Mesendoderm (in vitro differentiated cells): ENCODE results near the gene PIK3R4.

Experiments
- DNase-seq: peaks from one replicate; pipeline ENCODE4 v3.0.0; 2013
- H2AK5ac ChIP-seq: 2 replicates; pipeline ENCODE4 v1.6.1; 2013; ENCODE audit warnings: low read length, inconsistent platforms
- H2BK120ac ChIP-seq: 2 replicates; pipeline ENCODE4 v1.6.1; 2013; ENCODE audit warnings: low read depth, mild to moderate bottlenecking, low read length, moderate library complexity, mixed read lengths
- H2BK15ac ChIP-seq: replicated peaks from 2 replicates; pipeline ENCODE4 v1.6.1; 2013; ENCODE audit warnings: low read depth, mild to moderate bottlenecking, moderate library complexity
- H2BK5ac ChIP-seq: 2 replicates; pipeline ENCODE4 v1.6.1; 2013; ENCODE audit warnings: low read length, inconsistent platforms
- H3K18ac ChIP-seq: 2 replicates; pipeline ENCODE4 v1.6.1; 2013; ENCODE audit warnings: mild to moderate bottlenecking, low read length, mixed read lengths
- H3K23ac ChIP-seq: one replicate; pipeline ENCODE4 v1.6.1; 2013; ENCODE audit warnings: low read length
- H3K27ac ChIP-seq: 2 replicates; pipeline ENCODE4 v1.5.1; 2013; ENCODE audit warnings: low read depth, mild to moderate bottlenecking, inconsistent platforms, low read length, moderate library complexity
- H3K27me3 ChIP-seq: 2 replicates; pipeline ENCODE4 v1.6.1; 2013; ENCODE audit warnings: low read length, control low read depth, mild to moderate bottlenecking, inconsistent platforms; ENCODE audit not compliant: insufficient read depth, poor library complexity
- H3K36me3 ChIP-seq: 2 replicates; pipeline ENCODE4 v1.6.1; 2013; ENCODE audit warnings: low read length, inconsistent platforms; ENCODE audit not compliant: control insufficient read depth, insufficient read depth
- H3K4ac ChIP-seq: one replicate; pipeline ENCODE4 v1.6.1; 2013; ENCODE audit warnings: low read depth, mild to moderate bottlenecking, low read length, moderate library complexity
- H3K4me1 ChIP-seq: 2 replicates; pipeline ENCODE4 v1.6.1; 2013; ENCODE audit warnings: low read depth, low read length, inconsistent platforms; ENCODE audit not compliant: control insufficient read depth
- H3K4me2 ChIP-seq: 2 replicates; pipeline ENCODE4 v1.6.1; 2013; ENCODE audit warnings: low read length
- H3K4me3 ChIP-seq: 2 replicates; pipeline ENCODE4 v1.5.1; 2013; ENCODE audit warnings: mild to moderate bottlenecking, low read length
- H3K56ac ChIP-seq: one replicate; pipeline ENCODE4 v1.6.1; 2013; ENCODE audit warnings: low read length
- H3K79me1 ChIP-seq: 2 replicates; pipeline ENCODE4 v1.6.1; 2013; ENCODE audit warnings: low read length, inconsistent platforms
- H3K79me2 ChIP-seq: 2 replicates; pipeline ENCODE4 v1.6.1; 2013; ENCODE audit warnings: mild to moderate bottlenecking, low read length; ENCODE audit not compliant: control insufficient read depth, insufficient read depth
- H3K9ac ChIP-seq: 2 replicates; pipeline ENCODE4 v1.6.1; 2013; ENCODE audit warnings: low read length, inconsistent platforms
- H4K5ac ChIP-seq: one replicate; pipeline ENCODE4 v1.6.1; 2013; ENCODE audit warnings: low read length
- H4K8ac ChIP-seq: one replicate; pipeline ENCODE4 v1.6.1; 2013; ENCODE audit warnings: low read depth, mild to moderate bottlenecking, control low read depth, low read length, moderate library complexity
- WGBS: extraction: QIAGEN DNeasy Blood & Tissue Kit; methylation state at CpG from one replicate; pipeline ENCODE4 v1.1.7; 2013; ENCODE audit warnings: low lambda C conversion rate, missing lambda C conversion rate; ENCODE audit not compliant: insufficient coverage; ENCODE audit errors: extremely low coverage; 5-methylcytosine and 5-hydroxymethylcytosine counted together

Gene PIK3R4

GRCh38 chr3:130770644-130771043, 24.0 kb upstream of the PIK3R4 start:
- Histone ChIP-seq H2BK5ac (no peak overlapping the region), H3K4me1 (no peaks in the 10 kb centered on the region), H3K4me2 (no peak overlapping the region), H4K8ac (no peak overlapping the region), H3K27me3 (no peaks in the 10 kb centered on the region), H3K9ac (no peak overlapping the region), H3K23ac (no peak overlapping the region), H2BK15ac (no peak overlapping the region), H2AK5ac (no peak overlapping the region), H3K4ac (no peak overlapping the region), H3K79me1 (no peaks in the 10 kb centered on the region), H4K5ac (no peak overlapping the region), H3K36me3 (no peaks in the 10 kb centered on the region), H3K56ac (no peak overlapping the region), H3K79me2 (no peaks in the 10 kb centered on the region), H3K27ac (no peak overlapping the region), H3K18ac (no peak overlapping the region), H2BK120ac (no peak overlapping the region), H3K4me3 (no peak overlapping the region)
- WGBS = no CpG with 5 or more reads among the region's 2 CpGs
- DNase-seq = no peak

GRCh38 chr3:130761730-130762311, 15.2 kb upstream of the PIK3R4 start:
- no CpG with 5 or more reads among the region's 9 CpGs for WGBS
- Histone ChIP-seq H3K18ac (no peak overlapping the region), H3K27me3 (no peaks in the 10 kb centered on the region)

GRCh38 chr3:130760922-130761321, 14.3 kb upstream of the PIK3R4 start:
- no peak overlapping the region for H3K4me3 ChIP-seq
- no peaks in the 10 kb centered on the region for H3K36me3 ChIP-seq
- no peak overlapping the region for H3K56ac ChIP-seq
- no peak overlapping the region for H3K9ac ChIP-seq
- no peak overlapping the region for H4K8ac ChIP-seq
- WGBS = 100% methylated on average over 1 of the region's 1 CpG
- no peak overlapping the region for H2AK5ac ChIP-seq
- no peak overlapping the region for H3K4ac ChIP-seq
- peak; percentile 37 for DNase-seq
- no peak overlapping the region for H2BK120ac ChIP-seq
- no peak overlapping the region for H3K18ac ChIP-seq
- no peaks in the 10 kb centered on the region for H3K27me3 ChIP-seq
- no peaks in the 10 kb centered on the region for H3K4me1 ChIP-seq
- H3K27ac ChIP-seq = no peak overlapping the region
- H3K4me2 ChIP-seq = no peak overlapping the region
- no peaks in the 10 kb centered on the region for H3K79me2 ChIP-seq
- no peak overlapping the region for H4K5ac ChIP-seq
- H2BK5ac ChIP-seq = no peak overlapping the region
- H3K79me1 ChIP-seq = no peaks in the 10 kb centered on the region
- no peak overlapping the region for H2BK15ac ChIP-seq
- no peak overlapping the region for H3K23ac ChIP-seq

More at GRCh38 chr3:130761730-130762311, 15.2 kb upstream of the PIK3R4 start:
- DNase-seq = no peak
- Histone ChIP-seq H2AK5ac (no peak overlapping the region), H3K79me1 (no peaks in the 10 kb centered on the region), H3K4me3 (no peak overlapping the region), H3K23ac (no peak overlapping the region), H3K4me1 (no peaks in the 10 kb centered on the region), H3K4ac (no peak overlapping the region), H3K9ac (no peak overlapping the region), H2BK120ac (no peak overlapping the region), H3K36me3 (no peaks in the 10 kb centered on the region), H4K8ac (no peak overlapping the region), H3K27ac (no peak overlapping the region), H4K5ac (no peak overlapping the region), H3K4me2 (no peak overlapping the region), H2BK15ac (no peak overlapping the region), H3K79me2 (no peaks in the 10 kb centered on the region), H2BK5ac (no peak overlapping the region), H3K56ac (no peak overlapping the region)

- H3K9ac ChIP-seq = no peak overlapping the region
- no peak overlapping the region for H2BK120ac ChIP-seq
- H4K8ac ChIP-seq = no peak overlapping the region
- H3K4me3 ChIP-seq = no peak overlapping the region
- no peak overlapping the region for H2AK5ac ChIP-seq
- H3K79me1 ChIP-seq = no peaks in the 10 kb centered on the region
- WGBS = no CpG with 5 or more reads among the region's 4 CpGs
- H4K5ac ChIP-seq = no peak overlapping the region
- no peak overlapping the region for H2BK5ac ChIP-seq
- no peaks in the 10 kb centered on the region for H3K4me1 ChIP-seq
- H3K36me3 ChIP-seq = no peaks in the 10 kb centered on the region
- no peak overlapping the region for H3K4me2 ChIP-seq
- no peak overlapping the region for H3K18ac ChIP-seq
- no peaks in the 10 kb centered on the region for H3K27me3 ChIP-seq
- H3K4ac ChIP-seq = no peak overlapping the region
- H3K79me2 ChIP-seq = no peaks in the 10 kb centered on the region
- no peak overlapping the region for H2BK15ac ChIP-seq
- H3K27ac ChIP-seq = no peak overlapping the region
- no peak overlapping the region for H3K23ac ChIP-seq
- peak; percentile 63 for DNase-seq
- no peak overlapping the region for H3K56ac ChIP-seq
These were observed 13.2 kb upstream of the PIK3R4 start for GRCh38 chr3:130759692-130760338.

- Histone ChIP-seq H3K56ac (no peak overlapping the region), H3K23ac (no peak overlapping the region), H2BK5ac (no peak overlapping the region), H3K79me2 (no peaks in the 10 kb centered on the region), H3K4me3 (no peak overlapping the region), H3K79me1 (no peaks in the 10 kb centered on the region), H2BK120ac (no peak overlapping the region), H3K4me1 (no peaks in the 10 kb centered on the region), H3K27me3 (no peaks in the 10 kb centered on the region), H3K9ac (no peak overlapping the region), H2BK15ac (no peak overlapping the region), H2AK5ac (no peak overlapping the region), H4K8ac (no peak overlapping the region), H3K4ac (no peak overlapping the region), H3K36me3 (no peaks in the 10 kb centered on the region), H3K27ac (no peak overlapping the region), H4K5ac (no peak overlapping the region), H3K4me2 (no peak overlapping the region), H3K18ac (no peak overlapping the region)
- WGBS = no CpG with 5 or more reads among the region's 7 CpGs
- DNase-seq = no peak
These were observed 12.2 kb upstream of the PIK3R4 start for GRCh38 chr3:130758624-130759369.
